ENCODE results near the gene IL17RC.

- TF ChIP-seq ZNF274 (IDR thresholded peaks at IDR 0.05; ENCODE audit: low read depth, low read length) (no peak), YY1 (IDR thresholded peaks at IDR 0.05; ENCODE audit: insufficient read depth, insufficient read length) (no peak), SUZ12 (IDR thresholded peaks at IDR 0.05; ENCODE audit: extremely low read depth, insufficient read depth, insufficient read length) (no peak)
Observed at GRCh38 chr3:9876991-9877390, 39.9 kb upstream of the IL17RC start.
